ENCODE measurements around the gene TAF4B.

DNA sequence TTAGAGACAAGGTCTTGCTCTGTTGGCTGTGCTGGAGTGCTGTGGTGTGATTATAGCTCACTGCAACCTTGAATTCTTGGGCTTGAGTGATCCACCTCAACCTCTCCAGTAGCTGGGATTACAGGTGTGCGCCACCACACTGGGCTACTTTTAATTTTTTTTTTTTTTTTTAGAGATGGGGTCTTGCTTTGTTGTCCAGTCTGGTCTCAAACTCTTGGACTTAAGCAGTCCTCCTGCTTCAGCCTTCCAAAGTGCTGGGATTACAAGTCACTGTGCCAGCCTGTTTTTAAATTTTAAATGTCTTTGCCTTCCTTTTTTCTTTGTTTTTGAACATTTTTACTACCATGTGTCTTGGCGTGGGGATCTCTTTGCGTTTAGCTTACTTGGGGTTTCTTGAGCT, 32.5 kb downstream of the TAF4B start:
- TF ChIP-seq CTCF (IDR thresholded peaks at IDR 0.05; ENCODE audit: borderline replicate concordance, extremely low read depth, low read length, poor library complexity, severe bottlenecking) (no peak), EZH2 (IDR thresholded peaks at IDR 0.05; ENCODE audit: borderline replicate concordance, low read depth, low read length, severe bottlenecking) (no peak)
